ENCODE results near the gene GKAP1.
"Not testable (repeated sequence)": the region's sequence is repeated elsewhere in the genome, so short reads cannot be mapped to it uniquely, and the experiment has no call there.

The GKAP1 gene

GRCh38 chr9:83817356-83818278 is at the start of gene GKAP1:
Gene GKAP1 (minus strand): TSS chr9:83817769. CDS start chr9:83806517, 11,252 bp downstream.
- DNase-seq (ENCODE audit: low spot score), result peak; percentile 79

DNA sequence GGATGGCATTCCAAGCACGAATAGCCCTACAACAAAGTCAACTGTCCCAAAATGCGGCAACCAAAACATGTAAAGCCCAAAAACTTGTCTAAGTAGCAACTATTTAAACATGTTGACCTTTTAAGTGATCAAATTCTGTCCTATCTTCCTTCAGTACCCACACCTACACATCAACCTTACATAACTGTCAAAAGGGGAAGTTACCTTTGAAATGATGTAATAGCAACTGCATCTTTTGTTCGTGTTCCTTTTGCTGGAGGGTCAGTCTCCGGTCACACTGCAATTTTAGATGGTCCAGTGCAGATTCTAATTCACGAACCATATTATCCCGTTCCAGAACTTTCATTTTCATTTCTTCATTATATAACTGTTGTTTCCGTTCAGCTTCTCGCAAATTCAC is 32.3 kb upstream of the GKAP1 start:
- DNase-seq (ENCODE audit: low spot score), result peak; percentile 4

- not testable (repeated sequence) for DNase-seq (ENCODE audit: low spot score)
Observed at GRCh38 chr9:83837070-83837643, 19.6 kb upstream of the GKAP1 start.

DNA sequence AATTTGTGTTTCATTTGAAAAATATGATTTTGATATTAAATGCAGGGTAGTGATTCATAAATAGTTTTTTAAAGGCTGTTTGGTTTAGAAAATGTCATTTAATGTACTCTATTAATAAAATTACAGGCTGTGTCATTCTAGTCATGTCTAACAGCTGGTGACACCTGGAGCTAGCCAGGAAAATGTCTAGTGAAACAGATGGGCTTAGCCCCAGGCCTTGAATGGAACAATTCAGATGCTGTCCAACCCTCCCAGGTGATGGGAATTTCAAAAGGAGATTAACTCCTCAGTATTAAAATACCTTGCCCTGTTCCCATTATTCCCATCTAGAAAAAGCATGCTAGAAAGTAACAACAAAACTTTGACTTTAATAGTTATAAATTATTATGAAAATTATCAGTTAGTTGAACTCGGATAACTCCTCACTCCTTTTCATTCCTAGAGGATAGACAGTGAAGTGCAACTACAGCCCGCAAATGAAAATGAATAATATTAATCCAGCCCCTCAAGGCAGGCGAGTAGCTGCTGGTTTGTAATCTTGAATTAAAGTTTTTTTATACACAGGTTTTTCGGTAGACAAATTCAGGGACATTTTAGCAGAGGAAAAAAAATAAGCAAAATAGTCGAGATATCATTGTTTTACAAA is 13.0 kb upstream of the GKAP1 start:
- DNase-seq (ENCODE audit: low spot score), result not testable (repeated sequence)

DNA sequence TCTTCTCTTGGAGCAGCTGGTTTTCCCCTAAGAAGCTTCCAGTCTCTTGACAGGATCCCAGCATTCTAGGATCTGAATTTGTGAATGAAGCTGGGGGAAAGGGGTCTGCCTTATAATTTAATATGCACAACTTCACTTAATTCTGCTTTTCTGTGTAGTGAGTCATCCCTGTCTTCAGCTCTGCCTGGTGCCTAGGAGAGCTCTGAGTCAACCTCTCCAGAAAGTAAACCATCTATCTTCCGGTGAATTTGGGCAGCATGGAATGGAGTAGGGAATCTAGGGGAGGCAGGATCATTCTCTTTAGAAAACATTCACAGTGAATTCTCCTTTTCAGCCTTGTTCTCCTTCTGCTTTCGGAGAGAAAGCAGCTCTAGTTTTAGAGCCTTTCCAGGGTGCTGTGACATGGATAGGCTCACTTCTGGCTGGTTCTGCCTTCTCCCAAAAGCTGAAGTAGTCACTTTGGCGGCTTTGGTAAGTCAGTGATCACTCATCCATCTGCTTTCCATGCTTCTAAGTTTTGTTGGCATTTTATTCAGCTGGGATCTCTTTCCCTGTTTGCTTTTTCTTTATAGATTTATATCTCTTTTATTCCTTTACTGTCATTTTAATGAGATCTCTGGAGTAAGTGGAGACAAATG is 7.5 kb upstream of the GKAP1 start:
- DNase-seq (ENCODE audit: low spot score), result not testable (repeated sequence)

DNA sequence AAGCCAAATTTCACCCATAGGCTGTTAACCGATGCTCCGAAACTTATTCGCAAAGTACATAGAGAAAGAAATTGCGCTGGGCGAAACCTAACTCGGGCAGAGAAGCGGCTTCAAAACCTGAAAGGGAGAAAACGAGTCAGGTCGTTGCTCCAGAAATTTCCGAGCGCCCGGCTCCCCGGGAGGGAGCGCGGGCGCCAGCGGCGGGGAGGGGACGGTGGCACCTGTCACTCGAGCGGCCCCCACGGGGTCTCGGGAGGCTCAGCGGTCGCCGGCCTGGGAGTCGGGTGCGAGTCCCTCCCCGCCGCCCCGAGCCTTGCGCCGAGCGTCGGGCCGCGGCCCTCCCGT is 586 bp downstream of the GKAP1 start:
- DNase-seq (ENCODE audit: low spot score), result peak; percentile 54

DNA sequence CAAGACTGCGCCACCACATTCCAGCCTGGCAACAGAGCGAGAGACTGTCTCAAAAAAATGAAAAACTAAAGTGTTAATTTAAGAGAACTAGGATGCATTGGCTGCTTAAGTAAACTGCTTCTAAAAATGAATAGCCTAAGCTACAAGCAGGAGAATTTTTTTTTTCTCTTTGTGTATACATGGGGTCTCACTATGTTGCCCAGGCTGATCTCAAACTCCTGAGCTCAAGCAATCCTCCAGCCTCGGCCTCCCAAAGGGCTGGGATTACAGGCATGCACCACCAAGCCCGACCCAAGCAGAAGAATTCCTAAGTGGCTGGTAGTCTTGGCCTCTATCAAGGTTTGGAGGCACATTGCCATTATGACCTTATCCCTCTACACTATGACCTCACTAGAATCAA is 2.4 kb downstream of the GKAP1 start:
- not testable (repeated sequence) for DNase-seq (ENCODE audit: low spot score)

- not testable (repeated sequence) for DNase-seq (ENCODE audit: low spot score)
Observed at GRCh38 chr9:83809213-83809612, 8.4 kb downstream of the GKAP1 start.

GRCh38 chr9:83804454-83804853 is 13.1 kb downstream of the GKAP1 start:
- not testable (repeated sequence) for DNase-seq (ENCODE audit: low spot score)

DNA sequence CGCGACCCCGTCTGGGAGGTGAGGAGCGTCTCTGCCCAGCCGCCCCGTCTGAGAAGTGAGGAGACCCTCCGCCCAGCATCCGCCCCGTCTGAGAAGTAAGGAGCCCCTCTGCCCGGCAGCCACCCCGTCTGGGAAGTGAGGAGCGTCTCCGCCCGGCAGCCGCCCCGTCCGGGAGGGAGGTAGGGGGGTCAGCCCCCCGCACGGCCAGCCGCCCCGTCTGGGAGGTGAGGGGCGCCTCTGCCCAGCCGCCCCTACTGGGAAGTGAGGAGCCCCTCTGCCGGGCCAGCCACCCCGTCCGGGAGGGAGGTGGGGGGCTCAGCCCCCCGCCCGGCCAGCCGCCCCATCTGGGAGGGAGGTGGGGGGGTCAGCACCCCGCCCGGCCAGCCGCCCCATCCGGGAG is 13.6 kb downstream of the GKAP1 start:
- not testable (repeated sequence) for DNase-seq (ENCODE audit: low spot score)

DNA sequence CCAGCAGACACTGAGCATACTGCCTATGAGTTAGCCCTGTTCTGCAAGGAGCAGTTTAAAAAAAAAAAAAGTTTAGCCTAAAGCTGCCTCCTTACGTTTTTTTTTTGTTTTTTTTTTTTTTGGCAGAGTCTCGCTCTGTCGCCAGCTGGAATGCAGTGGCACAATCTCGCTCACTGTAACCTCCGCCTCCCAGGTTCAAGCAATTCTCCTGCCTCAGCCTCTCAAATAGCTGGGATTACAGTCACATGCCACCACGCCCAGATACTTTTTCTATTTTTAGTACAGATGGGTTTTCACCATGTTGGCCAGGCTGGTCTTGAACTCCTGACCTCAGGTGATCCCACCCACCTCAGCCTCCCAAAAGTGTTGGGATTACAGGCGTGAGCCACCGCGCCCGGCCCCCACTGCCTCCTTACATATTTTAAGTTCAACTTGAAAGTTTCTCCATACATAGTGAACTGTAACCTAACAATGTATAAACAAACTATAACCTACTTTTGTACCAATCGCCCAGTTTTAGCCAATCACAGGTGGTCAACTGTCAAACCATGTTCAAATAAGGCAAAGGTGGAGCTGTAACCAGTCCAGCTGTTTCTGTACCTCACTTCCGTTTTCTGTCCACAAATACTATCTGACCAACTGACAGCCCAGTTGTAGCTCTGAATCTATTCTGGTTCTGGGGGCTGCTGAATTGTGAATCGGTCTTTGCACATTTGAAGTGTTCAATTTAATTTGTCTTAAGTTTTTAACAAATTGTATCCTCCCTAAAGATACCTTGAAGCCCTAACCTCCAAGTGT is 17.1 kb downstream of the GKAP1 start:
- no peak for DNase-seq (ENCODE audit: low spot score)

DNA sequence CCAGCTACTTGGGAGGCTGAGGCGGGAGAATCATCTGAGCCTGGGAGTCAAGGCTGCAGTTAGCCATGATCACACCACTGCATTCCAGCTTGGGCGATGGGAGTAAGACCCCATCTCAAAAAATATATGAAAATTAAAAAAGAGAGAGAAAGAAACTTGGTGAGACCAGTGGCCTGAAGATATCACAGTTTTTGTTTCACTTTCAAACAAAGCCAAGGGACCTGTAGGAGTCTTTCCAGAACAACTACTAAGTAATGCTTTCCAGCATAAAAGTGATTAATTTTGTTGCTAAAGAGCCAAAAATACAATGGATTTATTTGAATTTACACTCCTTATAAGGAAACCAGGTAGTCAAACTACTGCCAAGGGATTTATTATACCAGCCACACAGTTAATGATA is 23.5 kb downstream of the GKAP1 start:
- no peak for DNase-seq (ENCODE audit: low spot score)

GRCh38 chr9:83792746-83793145 is 24.8 kb downstream of the GKAP1 start:
- no peak for DNase-seq (ENCODE audit: low spot score)

- DNase-seq (ENCODE audit: low spot score), result no peak
Observed at GRCh38 chr9:83778164-83778563, 39.4 kb downstream of the GKAP1 start.

DNA sequence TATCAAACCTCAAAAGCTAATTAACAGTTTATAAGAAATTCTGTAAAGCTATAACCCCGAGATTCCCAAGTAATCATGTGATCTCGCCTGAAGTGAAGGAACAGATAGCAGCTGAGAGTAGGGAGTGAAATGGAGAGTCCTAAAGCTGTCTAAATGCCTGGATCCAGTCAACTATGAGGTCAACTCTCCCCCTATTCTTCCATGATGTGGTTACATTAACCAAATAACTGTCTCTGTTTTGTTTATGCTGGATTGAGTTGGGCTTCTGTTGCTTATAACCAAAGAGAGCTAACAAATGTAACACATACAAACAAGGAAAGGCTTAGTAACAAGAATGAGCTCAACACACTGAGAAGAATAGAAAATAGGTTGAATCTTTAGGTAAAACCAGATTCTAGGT is 41.6 kb downstream of the GKAP1 start:
- DNase-seq (ENCODE audit: low spot score), result no peak

DNA sequence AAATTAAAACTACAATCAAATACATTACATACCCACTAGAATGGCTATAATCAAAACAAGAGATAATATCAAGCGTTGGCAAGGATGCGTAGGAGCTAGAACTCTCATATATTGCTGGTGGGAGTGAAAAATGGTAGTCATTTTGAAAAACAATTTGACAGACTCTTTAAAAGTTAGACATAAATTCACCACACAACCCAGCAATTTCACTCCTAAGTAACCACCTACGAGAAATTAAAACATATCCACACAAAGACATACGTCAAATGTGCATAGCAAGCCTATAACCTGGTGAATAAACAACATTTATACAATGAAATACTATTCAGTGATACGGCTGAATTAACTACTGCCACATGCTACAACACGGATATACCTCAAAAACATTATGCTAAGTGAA is 44.7 kb downstream of the GKAP1 start:
- DNase-seq (ENCODE audit: low spot score), result no peak

- DNase-seq (ENCODE audit: low spot score), result no peak
Observed at GRCh38 chr9:83765376-83765775, 52.2 kb downstream of the GKAP1 start.

GRCh38 chr9:83754383-83754977 is 63.1 kb downstream of the GKAP1 start:
- DNase-seq (ENCODE audit: low spot score), result peak; percentile 21

DNA sequence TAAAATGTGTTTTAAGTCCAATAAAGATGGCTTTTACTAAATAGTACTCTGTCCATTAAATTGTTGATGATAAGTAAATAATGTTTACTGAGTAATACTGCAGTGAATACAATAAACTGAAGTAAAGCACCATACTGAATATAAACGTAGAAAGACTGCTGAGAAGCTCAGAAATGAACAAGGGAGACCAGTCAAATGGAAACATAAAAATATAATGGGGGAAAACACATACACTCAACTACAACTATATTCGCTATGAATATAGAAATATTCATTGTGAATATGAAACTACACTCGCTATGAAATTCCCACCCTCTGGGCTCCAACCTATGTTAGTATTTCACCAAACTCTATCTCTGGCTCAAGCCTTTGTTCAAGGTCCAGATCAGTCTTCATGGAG is 67.9 kb downstream of the GKAP1 start:
- DNase-seq (ENCODE audit: low spot score), result no peak

DNA sequence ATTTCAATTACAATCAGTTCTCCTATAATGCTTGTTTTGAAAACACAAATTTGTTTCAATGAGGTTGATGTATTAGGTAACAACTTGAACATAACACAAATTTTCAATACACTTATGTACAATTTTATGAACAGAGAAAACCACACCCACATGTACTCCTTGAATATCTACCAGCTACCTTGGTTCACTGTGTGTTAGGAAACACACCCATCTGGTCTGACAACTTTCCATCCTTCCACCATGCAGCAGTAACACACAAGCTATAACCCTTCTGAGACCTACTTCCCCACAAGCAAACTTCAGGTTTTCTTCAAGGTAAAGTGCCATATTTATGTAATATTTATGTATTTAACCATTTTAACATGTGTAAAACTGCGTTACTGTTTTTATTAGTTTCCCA is 73.4 kb downstream of the GKAP1 start:
- no peak for DNase-seq (ENCODE audit: low spot score)

GRCh38 chr9:83733739-83734138 is 83.8 kb downstream of the GKAP1 start:
- no peak for DNase-seq (ENCODE audit: low spot score)

All from NAMALWA (cell line).